NCI-H69 (cell line): ENCODE results near the gene SQOR.
"Not testable (repeated sequence)": the region's sequence is repeated elsewhere in the genome, so short reads cannot be mapped to it uniquely, and the experiment has no call there.

Experiments
- DNase-seq: peaks from one replicate; lab custom pipeline; 2025; lab: John Stamatoyannopoulos, UW

The SQOR gene

GRCh38 chr15:45631776-45632175 is 3.1 kb upstream of the SQOR start:
- no peak for DNase-seq

GRCh38 chr15:45635191-45635638 is 386 bp downstream of the SQOR start:
- DNase-seq, result peak; percentile 74

- peak; percentile 53 for DNase-seq
Measured at GRCh38 chr15:45635763-45636292, 999 bp downstream of the SQOR start.

GRCh38 chr15:45637141-45637540 is 2.3 kb downstream of the SQOR start:
- DNase-seq, result no peak

- peak; percentile 48 for DNase-seq
Measured at GRCh38 chr15:45637552-45638033, 2.8 kb downstream of the SQOR start.

- no peak for DNase-seq
Measured at GRCh38 chr15:45640616-45641015, 5.8 kb downstream of the SQOR start.

- DNase-seq, result peak; percentile 57
Measured at GRCh38 chr15:45641374-45641781, 6.5 kb downstream of the SQOR start.

GRCh38 chr15:45641999-45642932 is 7.4 kb downstream of the SQOR start:
- no peak for DNase-seq

- DNase-seq, result no peak
Measured at GRCh38 chr15:45644437-45644836, 9.6 kb downstream of the SQOR start.

- DNase-seq, result no peak
Measured at GRCh38 chr15:45645026-45645980, 10.5 kb downstream of the SQOR start.

GRCh38 chr15:45646220-45646619 is 11.4 kb downstream of the SQOR start:
- no peak for DNase-seq

- no peak for DNase-seq
Measured at GRCh38 chr15:45647828-45648227, 13.0 kb downstream of the SQOR start.

- DNase-seq, result peak; percentile 57
Measured at GRCh38 chr15:45648521-45649200, 13.8 kb downstream of the SQOR start.

GRCh38 chr15:45650007-45650406 is 15.2 kb downstream of the SQOR start:
- not testable (repeated sequence) for DNase-seq

- DNase-seq, result no peak
Measured at GRCh38 chr15:45650889-45651525, 16.2 kb downstream of the SQOR start.

- DNase-seq, result no peak
Measured at GRCh38 chr15:45653702-45654424, 19.0 kb downstream of the SQOR start.

- DNase-seq, result no peak
Measured at GRCh38 chr15:45654749-45655148, 19.9 kb downstream of the SQOR start.

- no peak for DNase-seq
Measured at GRCh38 chr15:45657254-45657653, 22.4 kb downstream of the SQOR start.

- DNase-seq, result peak; percentile 21
Measured at GRCh38 chr15:45657764-45658545, 23.1 kb downstream of the SQOR start.
